RPMI7951 (cell line): ENCODE measurements around the gene PRSS21. TPM values are rescaled to one million over a fixed set of nuclear protein-coding genes. Genes with fewer than 3 reads are reported as not detected.

Experiments used
- DNase-seq: peaks from one replicate; pipeline ENCODE4 v3.0.0-alpha.2; 2012; ENCODE audit warnings: low read depth
- total RNA-seq: library from RNA; depleted of rRNA; stranded (reverse); fragments of >200 nt; shearing (Covaris generic); gene quantifications from 2 replicates; pipeline ENCODE4 v1.2.3, GENCODE V29; 2014

PRSS21 gene
- total RNA-seq, 1 experiment from 2014 or later = not detected

GRCh38 chr16:2843526-2843925, 26.5 kb downstream of the PRSS21 start:
- no peak for DNase-seq

GRCh38 chr16:2845116-2845515, 28.1 kb downstream of the PRSS21 start:
- no peak for DNase-seq

- peak; percentile 70 for DNase-seq
Observed at GRCh38 chr16:2846511-2847310, 29.7 kb downstream of the PRSS21 start.

- DNase-seq = no peak
Observed at GRCh38 chr16:2848933-2849725, 32.1 kb downstream of the PRSS21 start.

- DNase-seq = no peak
Observed at GRCh38 chr16:2852003-2852730, 35.1 kb downstream of the PRSS21 start.

GRCh38 chr16:2852731-2853507, 35.9 kb downstream of the PRSS21 start:
- DNase-seq = no peak

- no peak for DNase-seq
Observed at GRCh38 chr16:2853531-2854073, 36.6 kb downstream of the PRSS21 start.

GRCh38 chr16:2854700-2855309, 37.8 kb downstream of the PRSS21 start:
- DNase-seq = no peak

GRCh38 chr16:2855536-2855935, 38.5 kb downstream of the PRSS21 start:
- DNase-seq = no peak

- DNase-seq = no peak
Observed at GRCh38 chr16:2856061-2856670, 39.1 kb downstream of the PRSS21 start.

GRCh38 chr16:2856686-2857450, 39.8 kb downstream of the PRSS21 start:
- no peak for DNase-seq

GRCh38 chr16:2857451-2858244, 40.6 kb downstream of the PRSS21 start, which contains the start of gene PRSS22:
TSS of gene PRSS22 (minus strand) at chr16:2858170. CDS start at chr16:2858104, 66 bp downstream.
- DNase-seq = peak; percentile 45

- DNase-seq = peak; percentile 39
Observed at GRCh38 chr16:2858245-2859025, 41.4 kb downstream of the PRSS21 start.

GRCh38 chr16:2859686-2860265, 42.7 kb downstream of the PRSS21 start:
- DNase-seq = no peak

- no peak for DNase-seq
Observed at GRCh38 chr16:2860826-2861567, 44.0 kb downstream of the PRSS21 start.

- no peak for DNase-seq
Observed at GRCh38 chr16:2865651-2866050, 48.6 kb downstream of the PRSS21 start.

GRCh38 chr16:2866431-2866830, 49.4 kb downstream of the PRSS21 start:
- DNase-seq = no peak
